ENCODE data around the gene KY. TPM values are rescaled to one million over a fixed set of nuclear protein-coding genes. Genes with fewer than 3 reads are reported as not detected.

The KY gene
- total RNA-seq, 4 donors from 2014 or later = 0.20 to 2.2 (median 1.5) TPM; not detected in 1

DNA sequence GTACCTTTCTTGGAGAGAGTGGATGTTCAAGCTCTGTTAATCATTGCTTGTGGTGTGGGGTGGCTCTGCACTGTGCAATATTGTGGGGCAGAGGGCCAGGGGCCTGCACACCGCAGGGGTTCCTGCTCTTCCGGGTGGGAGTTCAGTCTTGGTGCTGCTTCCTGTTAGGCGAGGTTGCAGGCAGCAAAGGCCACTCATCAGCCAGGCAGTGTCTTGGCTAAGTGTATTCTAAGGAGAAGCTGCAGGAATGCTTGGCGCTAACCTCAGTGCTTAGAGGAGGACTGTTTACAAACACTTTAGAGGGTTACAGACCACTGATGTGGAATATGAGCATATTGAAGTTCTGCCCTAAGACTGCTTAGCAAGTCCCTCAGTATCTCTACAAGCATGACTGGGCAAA is 83.2 kb downstream of the KY start:
- Histone ChIP-seq H3K4me3 (no peak overlapping the region), H3K27me3 (no peaks in the 10 kb centered on the region), H3K4me1 (no peaks in the 10 kb centered on the region), H3K27ac (no peak overlapping the region), H3K9me3 (peaks cover 0 to 28% (median 0%) of the 10 kb centered on the region in 4 donors), H3K36me3 (peaks cover 0 to 28% (median 0%) of the 10 kb centered on the region in 3 donors)
- DNase-seq (ENCODE audit: low spot score in 2 of 2) = no peak
- TF ChIP-seq EP300 (IDR thresholded peaks at IDR 0.05) (no peak), POLR2A (IDR thresholded peaks at IDR 0.05) (no peak)
- TF ChIP-seq, protein P1, sequence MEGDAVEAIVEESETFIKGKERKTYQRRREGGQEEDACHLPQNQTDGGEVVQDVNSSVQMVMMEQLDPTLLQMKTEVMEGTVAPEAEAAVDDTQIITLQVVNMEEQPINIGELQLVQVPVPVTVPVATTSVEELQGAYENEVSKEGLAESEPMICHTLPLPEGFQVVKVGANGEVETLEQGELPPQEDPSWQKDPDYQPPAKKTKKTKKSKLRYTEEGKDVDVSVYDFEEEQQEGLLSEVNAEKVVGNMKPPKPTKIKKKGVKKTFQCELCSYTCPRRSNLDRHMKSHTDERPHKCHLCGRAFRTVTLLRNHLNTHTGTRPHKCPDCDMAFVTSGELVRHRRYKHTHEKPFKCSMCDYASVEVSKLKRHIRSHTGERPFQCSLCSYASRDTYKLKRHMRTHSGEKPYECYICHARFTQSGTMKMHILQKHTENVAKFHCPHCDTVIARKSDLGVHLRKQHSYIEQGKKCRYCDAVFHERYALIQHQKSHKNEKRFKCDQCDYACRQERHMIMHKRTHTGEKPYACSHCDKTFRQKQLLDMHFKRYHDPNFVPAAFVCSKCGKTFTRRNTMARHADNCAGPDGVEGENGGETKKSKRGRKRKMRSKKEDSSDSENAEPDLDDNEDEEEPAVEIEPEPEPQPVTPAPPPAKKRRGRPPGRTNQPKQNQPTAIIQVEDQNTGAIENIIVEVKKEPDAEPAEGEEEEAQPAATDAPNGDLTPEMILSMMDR (IDR thresholded peaks at IDR 0.05) = no peak
- WGBS, 2 donors = 57 to 74% methylated on average over 4 of the region's 4 CpGs

GRCh38 chr3:134564991-134565390 is 85.8 kb downstream of the KY start:
- H3K36me3 ChIP-seq = peaks cover 0 to 46% (median 0%) of the 10 kb centered on the region in 3 donors
- TF ChIP-seq, protein P1 (IDR thresholded peaks at IDR 0.05) = no peak
- TF ChIP-seq EP300 (IDR thresholded peaks at IDR 0.05) (no peak), POLR2A (IDR thresholded peaks at IDR 0.05) (no peak)
- H3K4me1 ChIP-seq = no peaks in the 10 kb centered on the region
- 86 to 93% methylated on average over 2 of the region's 2 CpGs for WGBS, 2 donors
- H3K4me3 ChIP-seq = no peak overlapping the region
- no peak for DNase-seq (ENCODE audit: low spot score in 2 of 2)
- peaks cover 0 to 14% (median 0%) of the 10 kb centered on the region in 4 donors for H3K9me3 ChIP-seq
- no peak overlapping the region for H3K27ac ChIP-seq
- H3K27me3 ChIP-seq = no peaks in the 10 kb centered on the region

GRCh38 chr3:134563601-134564000 is 87.2 kb downstream of the KY start:
- DNase-seq (ENCODE audit: low spot score in 2 of 2) = no peak
- no peaks in the 10 kb centered on the region for H3K27me3 ChIP-seq
- TF ChIP-seq EP300 (IDR thresholded peaks at IDR 0.05) = no peak
- no peak for TF ChIP-seq POLR2A (IDR thresholded peaks at IDR 0.05)
- TF ChIP-seq, protein P1 (IDR thresholded peaks at IDR 0.05) = no peak
- H3K4me1 ChIP-seq = no peaks in the 10 kb centered on the region
- H3K4me3 ChIP-seq = no peak overlapping the region
- peaks cover 0 to 55% (median 0%) of the 10 kb centered on the region in 3 donors for H3K36me3 ChIP-seq
- no peaks in the 10 kb centered on the region for H3K9me3 ChIP-seq
- H3K27ac ChIP-seq = no peak overlapping the region
- 94 to 97% methylated on average over 6 of the region's 6 CpGs for WGBS, 2 donors

- Histone ChIP-seq H3K4me1 (no peaks in the 10 kb centered on the region), H3K9me3 (no peaks in the 10 kb centered on the region), H3K27me3 (no peaks in the 10 kb centered on the region), H3K27ac (no peak overlapping the region), H3K4me3 (no peak overlapping the region), H3K36me3 (peaks cover 0 to 63% (median 0%) of the 10 kb centered on the region in 3 donors)
- no peak for DNase-seq (ENCODE audit: low spot score in 2 of 2)
- WGBS, 2 donors = 91 to 92% methylated on average over 4 of the region's 4 CpGs
- TF ChIP-seq EP300 (IDR thresholded peaks at IDR 0.05) (no peak), POLR2A (IDR thresholded peaks at IDR 0.05) (no peak)
- TF ChIP-seq, protein P1 (IDR thresholded peaks at IDR 0.05) = no peak
These were observed 88.8 kb downstream of the KY start for GRCh38 chr3:134562055-134562454.

- Histone ChIP-seq H3K4me3 (no peak overlapping the region), H3K27me3 (no peaks in the 10 kb centered on the region), H3K4me1 (no peaks in the 10 kb centered on the region), H3K9me3 (no peaks in the 10 kb centered on the region), H3K36me3 (peaks cover 0 to 66% (median 0%) of the 10 kb centered on the region in 3 donors), H3K27ac (no peak overlapping the region)
- 90 to 97% methylated on average over 3 of the region's 3 CpGs for WGBS, 2 donors
- TF ChIP-seq, protein P1 (IDR thresholded peaks at IDR 0.05) = no peak
- TF ChIP-seq POLR2A (IDR thresholded peaks at IDR 0.05) (no peak), EP300 (IDR thresholded peaks at IDR 0.05) (no peak)
- DNase-seq (ENCODE audit: low spot score in 2 of 2) = no peak
These were observed 91.2 kb downstream of the KY start for GRCh38 chr3:134559591-134559990.

Other genes starting within 250 kb of the KY start
- 10 to 100 TPM; 32.7 to 56.8 (median 49.1) TPM for gene ANAPC13, start 165.0 kb downstream of the KY start, total RNA-seq
- 10 to 100 TPM; 21.4 to 32.7 (median 27.8) TPM for gene CEP63, start 165.0 kb downstream of the KY start, total RNA-seq
- gene EPHB1, start 144.2 kb upstream of the KY start, total RNA-seq = 1 to 10 TPM in 3 of 4 donors, under 1 TPM in 1; 0.30 to 5.3 (median 2.6) TPM

Measured in tibial nerve (tissue), 4 donors.